Ovary (tissue), 9 donors: Measurements from ENCODE around the gene LRTM2. TPM values are rescaled to one million over a fixed set of nuclear protein-coding genes. Genes with fewer than 3 reads are reported as not detected.

Experiments
- DNase-seq, 5 donors: peaks; one replicate each; pipeline ENCODE4 v3.0.0-alpha.2; 2019 to 2020
- H3K27ac ChIP-seq, 2 donors: fragments of 200-600 bp; one replicate each; pipeline versions ENCODE4 v1.5.1 to v1.8.0; 2019 to 2022
- H3K27me3 ChIP-seq: fragments of 200-600 bp; one replicate; pipeline ENCODE4 v1.8.0; 2022
- H3K36me3 ChIP-seq: fragments of 200-600 bp; sonication (generic); one replicate; pipeline ENCODE4 v1.5.1; 2019
- H3K4me1 ChIP-seq: one replicate; pipeline ENCODE4 v1.8.1; 2013; ENCODE audit warnings: mild to moderate bottlenecking, moderate library complexity; ENCODE audit not compliant: insufficient read depth
- H3K4me3 ChIP-seq: fragments of 200-600 bp; sonication (generic); one replicate; pipeline ENCODE4 v1.5.1; 2017
- H3K9me3 ChIP-seq, 2 donors: fragments of 200-600 bp in 1 of 2; sonication (generic) in 1 of 2; one replicate each; pipeline versions ENCODE4 v1.5.1 to v1.8.1; 2013 to 2019; ENCODE audit warnings: mild to moderate bottlenecking in 1 of 2, moderate library complexity in 1 of 2
- CTCF ChIP-seq, 3 donors: fragments of 450-650 bp in 2 of 3; fragments of 200-600 bp in 1 of 3; IDR thresholded peaks; one replicate each; pipeline versions ENCODE4 v1.5.1 to v1.8.0; 2016 to 2022; ENCODE audit warnings: antibody characterized with exemption in 3 of 3, mild to moderate bottlenecking in 1 of 3
- EP300 ChIP-seq: sonication (generic); formaldehyde crosslinking; IDR thresholded peaks from one replicate; pipeline ENCODE4 v1.6.1; 2017; ENCODE audit warnings: antibody characterized with exemption
- POLR2A ChIP-seq: fragments of 450-650 bp; IDR thresholded peaks from one replicate; pipeline ENCODE4 v1.6.1; 2017; ENCODE audit warnings: antibody characterized with exemption, mild to moderate bottlenecking, moderate library complexity
- WGBS, 3 donors: extraction: QIAGEN DNeasy Blood & Tissue Kit in 1 of 3; methylation state at CpG; one replicate each; pipeline versions ENCODE4 v1.1.5 to v1.1.7; 2013 to 2017; 5-methylcytosine and 5-hydroxymethylcytosine counted together
- intact Hi-C, 4 donors: fragments of 100-400 bp; cut with DNase I; formaldehyde crosslinking; loops; one replicate each; pipeline versions ENCODE4 v1.11.0 to v1.15.1; 2022 to 2023
- polyA plus RNA-seq, 2 donors: library from polyadenylated mRNA; stranded (reverse); fragments of 200-250 nt in 1 of 2; fragments of 350-450 nt in 1 of 2; fragmentation: Illumina TruSeq in 1 of 2; extraction: RNeasy Lipid Tissue Mini Kit (QIAGEN cat#74804) in 1 of 2; gene quantifications; one replicate each; pipeline ENCODE4 v1.2.3, GENCODE V29; 2013 to 2014
- total RNA-seq, 7 donors: library from RNA; depleted of rRNA in 2 of 7; stranded (reverse); fragments of >200 nt in 2 of 7; fragmentation: NEBNext Ultra II Directional in 3 of 7; extraction: Animal tissue kit (Norgen Biotek cat#: 25700) in 3 of 7; gene quantifications; one replicate each; pipeline versions ENCODE4 v1.1.0 to v1.2.4, GENCODE V29; 2016 to 2023
- donor health status: DM: no; HTN: no; CAD: no; lungs with moderate emphysema.
- donor health status: DM: no; HTN: no; CAD: no.
- donor health status: Bipolar disorder and iron deficiency.
- donor health status: DM: yes; HTN: yes; CAD: no.
- donor health status: DM: no; HTN: no; CAD: no.
- donor health status: DM: yes; HTN: yes; CAD: no.

Gene LRTM2
- total and polyA plus RNA-seq, 9 donors = not detected

- DNase-seq = no peak
- Histone ChIP-seq H3K4me1 (no peaks in the 10 kb centered on the region), H3K36me3 (no peaks in the 10 kb centered on the region), H3K4me3 (no peak overlapping the region), H3K27me3 (no peaks in the 10 kb centered on the region), H3K9me3 (no peaks in the 10 kb centered on the region), H3K27ac (no peak overlapping the region)
- intact Hi-C loops = no loop called here
- WGBS, 3 donors = 54 to 68% (median 67%) methylated on average over 6 of the region's 6 CpGs
- TF ChIP-seq POLR2A (no peak), EP300 (no peak), CTCF (IDR thresholded peaks at IDR 0.05) (no peak)
These were observed 32.7 kb upstream of the LRTM2 start for GRCh38 chr12:1787714-1788113.

- DNase-seq = no peak
- intact Hi-C loops = loop anchor here in 3 of 4 donors (2.0 to 10.0 kb wide), 5 partner anchors 138 to 484 kb away; no protein-coding TSS in a partner anchor
- Histone ChIP-seq H3K27me3 (no peaks in the 10 kb centered on the region), H3K4me3 (no peak overlapping the region), H3K36me3 (no peaks in the 10 kb centered on the region), H3K4me1 (peaks cover 3% of the 10 kb centered on the region), H3K27ac (no peak overlapping the region), H3K9me3 (no peaks in the 10 kb centered on the region)
- no peak for TF ChIP-seq POLR2A
- no peak for TF ChIP-seq EP300
- no peak for TF ChIP-seq CTCF (IDR thresholded peaks at IDR 0.05)
- 76 to 83% (median 77%) methylated on average over 7 of the region's 7 CpGs for WGBS, 3 donors
These were observed 29.9 kb upstream of the LRTM2 start for GRCh38 chr12:1790444-1790843.

GRCh38 chr12:1791104-1791841 is 29.1 kb upstream of the LRTM2 start:
- intact Hi-C loops = loop anchor here in 3 of 4 donors (2.0 to 10.0 kb wide), 5 partner anchors 138 to 484 kb away; no protein-coding TSS in a partner anchor
- DNase-seq = peak in 4 of 5 donors; percentile 58 to 79 (median 71)
- 34 to 50% (median 48%) methylated on average over 10 of the region's 10 CpGs for WGBS, 3 donors
- Histone ChIP-seq H3K9me3 (no peaks in the 10 kb centered on the region), H3K4me1 (peaks cover 3% of the 10 kb centered on the region), H3K4me3 (no peak overlapping the region), H3K27me3 (no peaks in the 10 kb centered on the region), H3K27ac (no peak overlapping the region), H3K36me3 (no peaks in the 10 kb centered on the region)
- no peak for TF ChIP-seq POLR2A
- no peak for TF ChIP-seq EP300
- peak; percentile 55 to 92 (median 83) for TF ChIP-seq CTCF (IDR thresholded peaks at IDR 0.05)

GRCh38 chr12:1792406-1792805 is 28.0 kb upstream of the LRTM2 start:
- DNase-seq = no peak
- H3K36me3 ChIP-seq = no peaks in the 10 kb centered on the region
- H3K27ac ChIP-seq = no peak overlapping the region
- no peaks in the 10 kb centered on the region for H3K9me3 ChIP-seq
- WGBS, 3 donors = 69 to 80% (median 78%) methylated on average over 6 of the region's 6 CpGs
- intact Hi-C loops = loop anchor here in 3 of 4 donors (2.0 to 10.0 kb wide), 4 partner anchors 140 to 482 kb away; no protein-coding TSS in a partner anchor
- TF ChIP-seq CTCF (IDR thresholded peaks at IDR 0.05) (no peak), EP300 (no peak), POLR2A (no peak)
- H3K4me1 ChIP-seq = peaks cover 3% of the 10 kb centered on the region
- no peaks in the 10 kb centered on the region for H3K27me3 ChIP-seq
- no peak overlapping the region for H3K4me3 ChIP-seq
